H1 (cell line): ENCODE data around the gene SCO2. TPM values are rescaled to one million over a fixed set of nuclear protein-coding genes. Genes with fewer than 3 reads are reported as not detected.

Experiments used
- CTCF ChIP-seq, 3 experiments: IDR thresholded peaks; 1 replicate in 2 of 3; 2 replicates in 1 of 3; pipeline versions ENCODE4 v1.5.1 to v1.6.1; 2011; ENCODE audit warnings: low read length in 3 of 3, mild to moderate bottlenecking in 3 of 3, inconsistent platforms in 2 of 3, low read depth in 1 of 3, moderate library complexity in 1 of 3; ENCODE audit not compliant: insufficient read depth in 1 of 3; ENCODE audit errors: control extremely low read depth in 1 of 3
- EP300 ChIP-seq, 2 experiments: IDR thresholded peaks; 1 replicate in 1 of 2; 2 replicates in 1 of 2; pipeline ENCODE4 v1.6.1; 2011 to 2012; ENCODE audit warnings: low read depth in 2 of 2, low read length in 2 of 2, mild to moderate bottlenecking in 2 of 2, borderline replicate concordance in 1 of 2, inconsistent platforms in 1 of 2, moderate library complexity in 1 of 2
- GABPA ChIP-seq: IDR thresholded peaks from 2 replicates; pipeline ENCODE4 v1.6.1; 2011; ENCODE audit warnings: mild to moderate bottlenecking, low read length, moderate library complexity, borderline replicate concordance; ENCODE audit not compliant: insufficient read depth
- TEAD4 ChIP-seq: IDR thresholded peaks from 2 replicates; pipeline ENCODE4 v1.6.1; 2012; ENCODE audit warnings: low read depth, low read length, inconsistent platforms, mixed read lengths
- polyA plus RNA-seq, 7 experiments: library from polyadenylated mRNA; depleted of rRNA in 3 of 7; stranded (reverse) in 5 of 7; unstranded in 2 of 7; fragments of >200 nt in 5 of 7; fragments of 200-250 nt in 2 of 7; gene quantifications; 1 replicate in 5 of 7; 2 replicates in 1 of 7; 4 replicates in 1 of 7; pipeline versions ENCODE4 v1.2.1 to v1.2.3, GENCODE V29; 2011 to 2013; ENCODE audit warnings: missing spikeins in 2 of 7, mixed read lengths in 2 of 7
- total RNA-seq: library from RNA; stranded (reverse); fragmentation: NEBNext Ultra II Directional; extraction: Animal tissue kit (Norgen Biotek cat#: 25700); gene quantifications from 2 replicates; pipeline ENCODE4 v1.2.1, GENCODE V29; 2021

SCO2 gene
- total and polyA plus RNA-seq, 2 of the 8 experiments (the other 6 are each of a cell fraction or from before 2014, with no cell fraction given) = 2.0 TPM; not detected in 1

- TF ChIP-seq EP300 (IDR thresholded peaks at IDR 0.05; ENCODE audit: borderline replicate concordance in 1 of 2, low read depth in 2 of 2, low read length in 2 of 2) = no peak
- no peak for TF ChIP-seq TEAD4
- TF ChIP-seq GABPA = no peak
- TF ChIP-seq CTCF (IDR thresholded peaks at IDR 0.05; ENCODE audit: control extremely low read depth in 1 of 3, insufficient read depth in 1 of 3, low read depth in 1 of 3, low read length in 3 of 3) = no peak
These were observed 25.9 kb upstream of the SCO2 start (continued) for GRCh38 chr22:50551160-50551752.
